GM13977 (cell line): Measurements from ENCODE around the gene DHRSX.

Source experiments
- DNase-seq: peaks from one replicate; pipeline ENCODE4 v3.0.0; 2012; ENCODE audit warnings: low spot score
- in situ Hi-C: fragments of 300-500 bp; cut with MboI; formaldehyde crosslinking; loops from one replicate; pipeline ENCODE4 v1.12.0; 2022; ENCODE audit warnings: low sequenced_read_pairs, low pct_unique_long_range_greater_than_20kb, mixed read lengths, inconsistent platforms; ENCODE audit not compliant: unreplicated experiment
- TF ChIP-seq, protein P1 (sequence below): IDR thresholded peaks from 2 replicates; pipeline ENCODE4 v1.5.1; 2012; ENCODE audit warnings: mild to moderate bottlenecking, control low read depth; ENCODE audit not compliant: insufficient read depth; ENCODE audit errors: extremely low read depth, missing control alignments

DHRSX gene

DNA sequence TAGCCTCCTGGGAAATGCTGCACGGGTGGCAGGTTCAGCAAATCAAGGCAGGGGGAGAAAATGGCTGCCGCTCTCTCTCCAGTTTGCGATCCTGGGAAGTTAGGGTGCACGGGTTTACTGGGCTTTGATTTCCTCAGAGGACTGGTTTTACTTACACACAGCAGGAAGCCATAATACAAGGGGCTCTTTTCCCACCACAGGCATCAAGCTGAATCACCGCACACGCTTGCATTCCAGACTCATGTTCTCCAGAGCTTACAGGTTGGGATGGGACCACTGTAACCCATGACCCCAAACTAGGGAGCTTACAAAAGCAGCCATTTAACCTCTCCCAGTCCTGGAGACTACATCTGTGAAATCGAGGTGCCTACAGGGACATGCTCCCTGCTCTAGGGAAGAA lies 159.8 kb downstream of the DHRSX start:
- TF ChIP-seq, protein P1, sequence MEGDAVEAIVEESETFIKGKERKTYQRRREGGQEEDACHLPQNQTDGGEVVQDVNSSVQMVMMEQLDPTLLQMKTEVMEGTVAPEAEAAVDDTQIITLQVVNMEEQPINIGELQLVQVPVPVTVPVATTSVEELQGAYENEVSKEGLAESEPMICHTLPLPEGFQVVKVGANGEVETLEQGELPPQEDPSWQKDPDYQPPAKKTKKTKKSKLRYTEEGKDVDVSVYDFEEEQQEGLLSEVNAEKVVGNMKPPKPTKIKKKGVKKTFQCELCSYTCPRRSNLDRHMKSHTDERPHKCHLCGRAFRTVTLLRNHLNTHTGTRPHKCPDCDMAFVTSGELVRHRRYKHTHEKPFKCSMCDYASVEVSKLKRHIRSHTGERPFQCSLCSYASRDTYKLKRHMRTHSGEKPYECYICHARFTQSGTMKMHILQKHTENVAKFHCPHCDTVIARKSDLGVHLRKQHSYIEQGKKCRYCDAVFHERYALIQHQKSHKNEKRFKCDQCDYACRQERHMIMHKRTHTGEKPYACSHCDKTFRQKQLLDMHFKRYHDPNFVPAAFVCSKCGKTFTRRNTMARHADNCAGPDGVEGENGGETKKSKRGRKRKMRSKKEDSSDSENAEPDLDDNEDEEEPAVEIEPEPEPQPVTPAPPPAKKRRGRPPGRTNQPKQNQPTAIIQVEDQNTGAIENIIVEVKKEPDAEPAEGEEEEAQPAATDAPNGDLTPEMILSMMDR: no peak
- DNase-seq: no peak
- in situ Hi-C loops: no loop called here

DNA sequence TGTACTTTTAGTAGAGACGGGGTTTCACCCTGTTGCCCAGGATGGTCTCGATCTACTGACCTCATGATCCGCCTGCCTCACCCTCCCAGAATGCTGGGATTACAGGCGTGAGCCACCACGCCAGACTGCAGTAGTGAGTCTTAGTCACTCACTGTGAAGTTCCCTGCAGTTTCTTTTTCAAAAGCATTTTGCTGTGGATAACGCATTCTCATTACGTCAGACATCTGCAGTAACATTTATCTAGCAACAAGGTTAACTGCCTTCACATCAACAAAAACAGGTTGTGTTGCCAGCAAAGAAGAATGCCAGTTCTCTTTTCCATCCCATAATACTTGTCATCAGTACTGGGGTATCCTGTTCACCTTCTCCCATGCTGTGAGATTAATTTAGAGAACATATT lies 164.6 kb downstream of the DHRSX start:
- TF ChIP-seq, protein P1: no peak
- no peak for DNase-seq
- in situ Hi-C loops: no loop called here

DNA sequence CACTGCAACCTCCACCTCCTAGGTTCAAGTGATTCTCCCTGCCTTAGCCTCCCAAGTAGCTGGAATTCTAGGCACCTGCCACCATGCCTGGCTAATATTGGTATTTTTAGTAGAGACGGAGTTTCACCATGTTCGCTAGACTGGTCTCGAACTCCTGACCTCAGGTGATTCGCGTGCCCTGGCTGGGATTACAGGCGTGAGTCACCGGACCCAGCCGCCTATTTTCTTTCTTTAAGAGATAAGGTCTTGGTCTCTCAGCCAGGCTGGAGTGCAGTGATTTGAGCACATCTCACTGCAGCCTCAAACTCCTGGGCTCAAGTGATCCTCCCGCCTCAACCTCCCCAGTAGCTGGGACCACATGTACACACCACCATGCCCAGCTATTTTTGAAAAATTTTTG lies 166.5 kb downstream of the DHRSX start:
- TF ChIP-seq, protein P1: no peak
- DNase-seq: no peak
- in situ Hi-C loops: no loop called here

- in situ Hi-C loops: no loop called here
- TF ChIP-seq, protein P1: no peak
Observed at GRCh38 chrX:2332252-2332651, 168.5 kb downstream of the DHRSX start.

GRCh38 chrX:2330910-2331309 lies 169.9 kb downstream of the DHRSX start:
- DNase-seq: no peak
- in situ Hi-C loops: no loop called here
- TF ChIP-seq, protein P1: no peak

More at GRCh38 chrX:2332252-2332651, 168.5 kb downstream of the DHRSX start:
- DNase-seq: no peak

- in situ Hi-C loops: no loop called here
- DNase-seq: no peak
- TF ChIP-seq, protein P1: no peak
Observed at GRCh38 chrX:2330487-2330886, 170.3 kb downstream of the DHRSX start.

DNA sequence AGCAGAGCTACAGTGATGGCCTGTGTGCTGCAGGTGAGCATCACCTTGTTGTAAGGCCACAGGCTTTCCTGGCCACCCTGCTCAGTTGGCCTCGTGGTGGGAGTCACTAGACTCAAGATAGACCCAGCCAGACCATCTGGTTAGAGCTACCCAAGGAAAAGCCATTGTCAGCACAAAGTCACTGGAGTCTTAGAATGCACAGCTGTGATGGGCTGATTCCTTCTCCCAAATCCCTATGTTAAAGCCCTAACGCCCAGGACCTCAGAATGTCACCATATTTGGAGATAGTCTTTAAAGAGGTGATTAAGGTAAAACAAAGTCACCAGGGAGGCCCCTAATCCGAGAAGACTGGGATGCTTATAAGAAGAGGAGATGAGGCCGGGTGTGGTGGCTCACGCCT lies 173.4 kb downstream of the DHRSX start:
- in situ Hi-C loops: no loop called here
- DNase-seq: no peak
- TF ChIP-seq, protein P1: no peak
